ENCODE results near the gene DPAGT1.
A peak's percentile ranks its signal among the peaks of the same experiment; 100 is the strongest.
"Not testable (repeated sequence)": the region's sequence is repeated elsewhere in the genome, so short reads cannot be mapped to it uniquely, and the experiment has no call there.

DPAGT1 gene

DNA sequence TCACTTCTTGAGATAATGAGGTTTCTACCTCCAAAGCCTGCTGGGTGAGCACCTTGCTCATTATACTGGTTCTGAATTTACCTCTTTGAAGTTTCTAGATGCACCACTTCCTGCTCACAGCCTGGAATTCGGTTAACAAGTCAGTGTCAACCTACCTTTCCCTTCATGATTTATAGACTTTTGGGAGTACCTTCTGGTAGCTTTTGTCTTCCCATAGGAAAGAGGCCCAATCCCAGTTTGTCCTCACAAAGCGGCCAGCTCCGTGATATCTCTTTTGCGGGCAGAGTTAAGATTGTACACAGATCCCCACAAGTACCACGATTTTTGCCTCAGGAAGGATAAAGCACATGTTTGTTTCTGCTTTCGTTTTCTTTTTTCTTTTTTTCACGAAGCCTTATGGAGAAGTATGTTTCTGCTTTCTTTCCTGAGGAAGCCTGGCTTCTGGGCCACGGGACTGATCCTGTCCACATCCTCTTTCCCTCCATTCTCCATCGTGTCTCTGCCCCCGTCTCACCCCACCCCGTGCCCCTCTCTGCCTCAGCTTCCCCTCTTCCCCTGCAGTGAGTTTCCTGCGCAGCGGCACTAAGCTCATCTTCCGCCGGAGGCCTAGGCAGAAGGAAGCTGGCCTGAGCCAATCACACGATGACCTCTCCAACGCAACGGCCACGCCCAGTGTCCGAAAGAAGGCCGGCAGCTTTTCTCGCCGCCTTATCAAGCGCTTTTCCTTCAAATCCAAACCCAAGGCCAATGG is 14.0 kb upstream of the DPAGT1 start:
- no peak for DNase-seq

GRCh38 chr11:119114351-119114750 is 12.7 kb upstream of the DPAGT1 start:
- DNase-seq = no peak

GRCh38 chr11:119113716-119114115 is 12.1 kb upstream of the DPAGT1 start:
- DNase-seq = no peak

- DNase-seq = no peak
Observed at GRCh38 chr11:119112314-119113020, 10.8 kb upstream of the DPAGT1 start.

- no peak for DNase-seq
Observed at GRCh38 chr11:119111361-119111925, 9.8 kb upstream of the DPAGT1 start.

DNA sequence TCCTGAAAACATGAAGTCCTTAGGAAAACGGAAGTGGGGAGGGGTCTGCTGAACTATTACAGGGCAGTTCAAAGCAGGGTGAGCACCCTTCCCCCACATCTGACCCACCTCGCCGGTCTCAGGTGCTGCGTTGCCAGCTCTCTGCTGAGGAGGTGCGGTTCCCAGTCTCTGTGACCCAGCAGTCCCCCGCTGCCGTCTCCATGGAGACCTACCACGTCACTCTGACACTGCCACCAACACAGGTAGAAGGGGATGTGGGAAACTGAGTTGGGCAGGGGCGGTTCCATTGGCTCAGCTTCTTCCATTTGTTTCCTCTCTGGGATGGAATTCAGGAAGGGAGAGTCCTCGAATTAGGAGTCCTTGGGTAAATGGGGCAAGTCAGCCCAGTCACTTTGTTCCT is 8.8 kb upstream of the DPAGT1 start:
- DNase-seq = no peak

- no peak for DNase-seq
Observed at GRCh38 chr11:119109843-119110242, 8.2 kb upstream of the DPAGT1 start.

DNA sequence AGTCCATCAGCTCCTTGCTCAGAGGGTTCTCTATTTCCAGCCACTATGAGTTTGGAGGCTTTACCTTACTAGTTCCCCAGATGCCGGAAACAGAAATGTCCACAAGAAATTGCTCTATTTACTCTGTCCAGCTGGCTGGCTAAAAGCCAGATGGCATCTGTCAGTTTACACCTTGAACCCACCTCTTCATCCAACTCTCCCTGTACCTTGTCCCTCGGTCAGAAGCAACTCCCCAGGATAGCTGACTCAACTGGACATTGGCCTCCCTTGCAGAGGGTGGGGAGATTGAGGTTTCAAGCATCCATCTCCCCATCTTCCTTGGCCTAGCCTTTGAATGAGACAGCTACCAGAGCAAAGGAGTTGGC is 7.2 kb upstream of the DPAGT1 start:
- no peak for DNase-seq

GRCh38 chr11:119108146-119108856 is 6.6 kb upstream of the DPAGT1 start:
- peak; percentile 23 to 60 for DNase-seq

GRCh38 chr11:119107538-119108145 is 6.0 kb upstream of the DPAGT1 start:
- peak in 1 of 2 experiments; percentile 39 for DNase-seq

DNA sequence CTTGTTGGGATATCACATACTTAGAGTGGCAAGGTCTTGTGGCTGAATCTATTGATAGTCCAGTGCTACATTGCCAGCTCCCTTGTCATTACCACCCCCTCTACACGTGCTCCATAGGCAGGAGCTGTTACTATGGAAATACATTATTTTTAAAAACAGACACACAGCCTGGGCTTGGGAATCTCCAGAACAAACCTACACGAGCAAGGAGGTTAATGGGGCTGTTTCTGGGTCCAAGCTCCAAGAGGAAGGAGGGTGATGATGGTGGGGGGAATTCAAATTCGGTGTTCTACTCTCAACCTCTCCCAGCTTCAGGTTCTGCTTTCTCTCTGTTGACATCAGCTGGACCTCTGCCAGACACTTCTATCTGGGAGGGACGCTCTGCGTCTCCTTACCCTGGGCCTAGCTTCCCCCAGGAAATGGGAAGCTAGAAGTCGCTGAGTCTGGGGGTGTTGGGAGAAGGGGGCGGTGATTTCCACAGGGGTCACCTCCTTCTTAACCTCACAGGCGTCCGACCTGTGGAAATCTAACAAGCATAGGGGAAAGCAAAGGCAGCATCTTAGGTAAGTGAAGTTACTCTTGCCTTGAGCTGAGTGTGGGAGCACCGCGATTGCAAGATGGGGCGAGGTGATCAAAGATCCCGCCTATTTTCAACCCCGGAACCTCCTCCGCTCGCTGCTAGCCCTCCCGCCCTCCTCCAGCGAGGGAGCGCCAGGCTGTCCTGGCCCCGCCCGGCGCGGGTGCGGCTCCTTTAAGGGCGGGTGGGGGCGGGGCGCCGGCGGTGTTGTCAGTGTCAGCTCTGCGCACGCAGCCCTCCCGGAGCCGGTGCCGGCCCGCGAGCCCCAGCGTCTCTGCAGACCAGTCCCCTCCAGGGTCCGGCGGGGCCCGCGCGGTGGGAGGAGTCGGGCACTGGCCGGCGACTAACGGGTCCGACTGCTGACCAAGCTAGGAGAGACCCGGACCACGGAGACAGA is 5.2 kb upstream of the DPAGT1 start, which contains the start of gene C2CD2L:
Gene C2CD2L (plus strand): TSS at position 781 of the 974 bp plus-strand sequence. CDS start 398 bp downstream, outside the sequence.
- DNase-seq = peak; percentile 83 to 89

- DNase-seq = peak; percentile 92 to 96
Observed at GRCh38 chr11:119103793-119104192, 2.1 kb upstream of the DPAGT1 start.

DNA sequence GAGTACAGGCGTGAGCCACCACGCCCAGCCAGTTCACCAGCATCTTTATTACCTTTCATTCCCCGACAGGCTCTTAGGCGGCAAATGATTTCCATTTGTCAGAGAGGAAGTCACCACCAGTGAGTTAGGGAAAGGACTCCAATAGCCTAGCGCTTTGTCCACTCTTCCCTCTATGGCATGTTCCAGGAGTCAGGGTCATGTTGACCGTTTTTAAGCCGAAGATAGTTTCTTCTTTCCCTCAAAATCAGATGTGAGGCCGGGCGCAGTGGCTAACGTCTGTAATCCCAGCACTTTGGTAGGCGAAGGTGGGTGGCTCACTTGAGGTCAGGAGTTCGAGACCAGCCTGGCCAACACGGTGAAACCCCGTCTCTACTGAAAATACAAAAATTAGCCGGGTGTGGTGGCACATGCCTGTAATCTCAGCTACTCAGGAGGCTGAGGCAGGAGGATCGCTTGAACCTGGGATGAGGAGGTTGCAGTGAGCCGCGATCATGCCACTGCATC is 1.6 kb upstream of the DPAGT1 start:
- DNase-seq = not testable (repeated sequence)

DNA sequence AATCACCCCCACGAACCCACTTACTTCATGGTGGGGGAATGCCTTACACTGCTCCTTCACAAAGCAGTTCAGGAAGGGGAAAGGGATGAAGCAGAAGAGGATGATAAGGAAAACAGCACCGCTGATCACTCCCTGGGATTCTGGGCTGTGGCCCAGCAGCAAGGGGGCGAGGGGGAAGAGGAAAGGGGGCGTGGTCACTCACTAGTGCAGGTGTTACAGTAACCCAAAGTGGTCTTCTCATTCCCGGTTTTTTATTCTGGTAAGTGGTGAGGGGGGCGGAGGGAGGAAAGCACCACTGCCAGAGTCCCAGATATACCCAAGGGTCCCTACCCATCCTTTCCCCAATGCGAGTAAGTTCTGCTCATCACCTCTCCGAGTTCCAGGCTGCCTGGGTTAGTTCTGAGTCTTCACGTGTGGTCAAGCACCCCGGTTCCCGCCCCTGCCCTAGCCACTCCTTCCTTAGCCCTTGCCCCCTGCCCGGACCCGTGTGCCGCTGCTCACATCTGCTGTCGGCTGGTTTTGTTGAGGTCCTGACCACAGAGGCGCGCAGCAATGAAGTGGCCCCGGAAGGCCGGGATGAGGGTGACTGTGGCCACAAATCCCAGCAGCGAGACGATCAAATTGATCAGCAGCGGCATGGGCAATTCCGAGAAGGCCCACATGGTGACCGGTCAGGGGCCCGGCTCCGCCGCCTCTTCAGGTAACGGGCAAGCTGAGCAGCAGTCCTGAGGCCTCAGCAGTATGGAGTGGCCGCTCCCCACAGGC is 477 bp downstream of the DPAGT1 start:
- no peak for DNase-seq

DNA sequence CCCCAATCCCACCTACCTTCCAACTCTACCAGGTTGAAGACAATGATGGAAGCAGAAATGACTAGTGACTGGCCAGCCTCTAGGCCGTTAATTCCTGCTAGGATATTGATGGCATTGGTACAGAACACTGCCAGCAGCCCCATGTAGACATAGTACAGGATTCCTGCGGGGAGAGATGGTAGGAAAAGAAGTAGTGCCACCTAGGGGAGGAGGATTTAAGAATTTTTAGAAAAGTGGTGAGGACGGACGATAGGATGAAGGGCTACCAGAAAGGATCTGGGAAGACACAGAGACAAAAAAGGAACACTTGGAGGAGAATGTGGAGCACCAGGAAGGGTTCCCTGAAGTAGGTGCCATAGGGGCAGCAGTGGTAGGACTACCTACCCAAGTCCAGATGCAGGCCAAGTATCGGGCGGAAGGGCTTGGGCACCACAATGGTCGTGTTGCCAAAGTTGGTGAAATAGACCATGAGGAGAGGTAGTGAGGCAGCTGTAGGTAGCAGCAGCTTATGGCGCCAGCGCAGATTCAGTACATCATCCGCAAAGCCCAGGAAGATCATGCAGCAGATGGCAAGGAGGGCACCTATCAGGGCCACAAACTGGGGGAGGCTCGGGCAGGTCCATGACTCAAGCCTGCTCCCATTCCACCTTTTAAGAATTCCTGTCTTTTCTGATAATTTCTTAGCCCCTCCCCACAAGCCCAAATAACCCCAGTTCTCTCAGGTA is 1.2 kb downstream of the DPAGT1 start:
- DNase-seq = peak in 1 of 2 experiments; percentile 56

DNA sequence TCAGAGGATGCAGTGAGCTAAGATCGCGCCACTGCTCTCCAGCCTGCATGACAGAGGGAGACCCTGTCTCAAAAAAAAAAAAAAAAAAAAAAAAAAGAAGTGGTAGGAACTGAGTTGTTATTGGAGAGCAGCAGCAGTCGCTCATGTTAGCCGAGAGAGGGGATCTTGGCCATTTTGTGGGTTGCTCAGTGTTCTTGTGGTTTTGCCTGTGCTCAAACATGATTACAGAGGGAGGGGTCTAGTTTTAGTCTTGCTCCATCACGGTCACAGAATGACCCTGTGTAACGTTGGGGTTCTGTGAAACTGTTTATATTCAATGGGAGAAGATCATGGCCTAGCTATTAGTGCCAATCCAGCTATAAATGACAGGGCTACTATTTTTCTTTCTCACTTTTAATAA is 1.9 kb downstream of the DPAGT1 start:
- no peak for DNase-seq

GRCh38 chr11:119095066-119095880 is 6.4 kb downstream of the DPAGT1 start:
- DNase-seq = peak; percentile 98 to 99

GRCh38 chr11:119094816-119095065 is 6.9 kb downstream of the DPAGT1 start:
- DNase-seq = peak; percentile 37 to 69

Data from NCI-H524 (cell line).